Smooth muscle cell (in vitro differentiated cells): Measurements from ENCODE around the gene CUBN. TPM values are rescaled to one million over a fixed set of nuclear protein-coding genes. Genes with fewer than 3 reads are reported as not detected.
A peak's percentile ranks its signal among the peaks of the same experiment; 100 is the strongest.

Source experiments
- DNase-seq: peaks from one replicate; lab custom pipeline; 2025; ENCODE audit not compliant: unreplicated experiment; lab: John Stamatoyannopoulos, UW
- H2AFZ ChIP-seq: fragments of 200-600 bp; sonication (generic); 2 replicates; pipeline ENCODE4 v1.6.0; 2016; ENCODE audit warnings: antibody characterized with exemption, low read depth, mild to moderate bottlenecking
- H3F3A ChIP-seq: fragments of 200-600 bp; sonication (generic); 2 replicates; pipeline ENCODE4 v1.6.0; 2017; ENCODE audit warnings: antibody characterized with exemption, low read depth
- H3K27ac ChIP-seq: fragments of 200-600 bp; sonication (generic); 2 replicates; pipeline ENCODE4 v1.5.1; 2016; ENCODE audit warnings: low read depth, mild to moderate bottlenecking
- H3K27me3 ChIP-seq: fragments of 200-600 bp; sonication (generic); 2 replicates; pipeline ENCODE4 v1.6.1; 2016; ENCODE audit warnings: low read depth, mild to moderate bottlenecking
- H3K36me3 ChIP-seq: fragments of 200-600 bp; sonication (generic); 2 replicates; pipeline ENCODE4 v1.5.1; 2016; ENCODE audit warnings: low read depth
- H3K4me1 ChIP-seq: fragments of 200-600 bp; sonication (generic); 2 replicates; pipeline ENCODE4 v1.5.1; 2016; ENCODE audit warnings: low read depth
- H3K4me2 ChIP-seq: fragments of 200-600 bp; sonication (generic); 2 replicates; pipeline ENCODE4 v1.6.0; 2016; ENCODE audit warnings: mild to moderate bottlenecking
- H3K4me3 ChIP-seq: fragments of 200-600 bp; sonication (generic); 2 replicates; pipeline ENCODE4 v1.5.1; 2016; ENCODE audit warnings: mild to moderate bottlenecking
- H3K79me2 ChIP-seq: fragments of 200-600 bp; sonication (generic); 2 replicates; pipeline ENCODE4 v1.6.0; 2016; ENCODE audit warnings: low read depth, mild to moderate bottlenecking
- H3K9ac ChIP-seq: fragments of 200-600 bp; sonication (generic); 2 replicates; pipeline ENCODE4 v1.6.0; 2016; ENCODE audit warnings: low read depth
- H3K9me3 ChIP-seq: fragments of 200-600 bp; sonication (generic); replicated peaks from 2 replicates; pipeline ENCODE4 v1.5.1; 2016; ENCODE audit warnings: low read depth
- H4K20me1 ChIP-seq: fragments of 200-600 bp; sonication (generic); 2 replicates; pipeline ENCODE4 v1.6.0; 2016; ENCODE audit warnings: low read depth
- WGBS: methylation state at CpG from one replicate; pipeline ENCODE4 v1.1.7; 2016; ENCODE audit warnings: low lambda C conversion rate; 5-methylcytosine and 5-hydroxymethylcytosine counted together
- polyA plus RNA-seq: library from polyadenylated mRNA; unstranded; fragments of >200 nt; fragmentation: Nextera tagmentation; extraction: Ambion mirVana; gene quantifications from 2 replicates; pipeline ENCODE4 v1.2.1, GENCODE V29; 2016
- total RNA-seq: library from RNA; depleted of rRNA; stranded (reverse); fragments of >200 nt; gene quantifications from 2 replicates; pipeline ENCODE4 v1.2.3, GENCODE V29; 2014
- TF ChIP-seq, protein P1 (sequence below): fragments of 200-600 bp; sonication (generic); IDR thresholded peaks from 2 replicates; pipeline ENCODE4 v1.5.1; 2017; ENCODE audit warnings: borderline replicate concordance, mild to moderate bottlenecking, antibody characterized with exemption; ENCODE audit not compliant: insufficient read depth, poor library complexity, severe bottlenecking

The CUBN gene
- total and polyA plus RNA-seq, 2 experiments from 2014 or later, result 0.62 to 4.7 TPM

DNA sequence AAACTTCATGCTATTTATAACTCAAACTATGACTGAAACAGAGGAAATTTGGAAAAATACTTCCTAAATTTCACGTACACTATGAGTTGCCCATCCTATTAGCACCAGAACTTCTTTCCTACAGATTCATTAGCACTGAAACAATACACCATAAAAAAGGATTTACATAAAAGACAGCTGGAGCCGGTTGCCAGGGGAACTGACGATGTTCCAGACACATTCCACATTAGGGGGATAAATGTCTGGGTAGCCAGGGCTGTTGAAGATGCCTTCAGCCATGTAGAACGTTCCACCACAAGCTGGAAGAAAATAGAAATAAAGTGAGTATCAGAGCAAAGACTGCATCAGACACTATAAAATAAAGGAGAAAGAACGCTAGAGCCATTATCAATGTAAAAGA, 182.5 kb downstream of the CUBN start:
- no peaks in the 10 kb centered on the region for H3K9me3 ChIP-seq
- WGBS, result 57% methylated on average over 5 of the region's 5 CpGs
- H4K20me1 ChIP-seq, result no peaks in the 10 kb centered on the region
- H2AFZ ChIP-seq, result peak overlapping the region; percentile 76
- TF ChIP-seq, protein P1, sequence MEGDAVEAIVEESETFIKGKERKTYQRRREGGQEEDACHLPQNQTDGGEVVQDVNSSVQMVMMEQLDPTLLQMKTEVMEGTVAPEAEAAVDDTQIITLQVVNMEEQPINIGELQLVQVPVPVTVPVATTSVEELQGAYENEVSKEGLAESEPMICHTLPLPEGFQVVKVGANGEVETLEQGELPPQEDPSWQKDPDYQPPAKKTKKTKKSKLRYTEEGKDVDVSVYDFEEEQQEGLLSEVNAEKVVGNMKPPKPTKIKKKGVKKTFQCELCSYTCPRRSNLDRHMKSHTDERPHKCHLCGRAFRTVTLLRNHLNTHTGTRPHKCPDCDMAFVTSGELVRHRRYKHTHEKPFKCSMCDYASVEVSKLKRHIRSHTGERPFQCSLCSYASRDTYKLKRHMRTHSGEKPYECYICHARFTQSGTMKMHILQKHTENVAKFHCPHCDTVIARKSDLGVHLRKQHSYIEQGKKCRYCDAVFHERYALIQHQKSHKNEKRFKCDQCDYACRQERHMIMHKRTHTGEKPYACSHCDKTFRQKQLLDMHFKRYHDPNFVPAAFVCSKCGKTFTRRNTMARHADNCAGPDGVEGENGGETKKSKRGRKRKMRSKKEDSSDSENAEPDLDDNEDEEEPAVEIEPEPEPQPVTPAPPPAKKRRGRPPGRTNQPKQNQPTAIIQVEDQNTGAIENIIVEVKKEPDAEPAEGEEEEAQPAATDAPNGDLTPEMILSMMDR, result no peak
- no peaks in the 10 kb centered on the region for H3K36me3 ChIP-seq
- H3K4me1 ChIP-seq, result peaks cover 21% of the 10 kb centered on the region
- no peak overlapping the region for H3K4me3 ChIP-seq
- peak overlapping the region; percentile 13 for H3K27ac ChIP-seq
- peaks cover 3% of the 10 kb centered on the region for H3F3A ChIP-seq
- no peak overlapping the region for H3K9ac ChIP-seq
- H3K4me2 ChIP-seq, result no peak overlapping the region
- no peak for DNase-seq
- no peaks in the 10 kb centered on the region for H3K27me3 ChIP-seq
- no peaks in the 10 kb centered on the region for H3K79me2 ChIP-seq

DNA sequence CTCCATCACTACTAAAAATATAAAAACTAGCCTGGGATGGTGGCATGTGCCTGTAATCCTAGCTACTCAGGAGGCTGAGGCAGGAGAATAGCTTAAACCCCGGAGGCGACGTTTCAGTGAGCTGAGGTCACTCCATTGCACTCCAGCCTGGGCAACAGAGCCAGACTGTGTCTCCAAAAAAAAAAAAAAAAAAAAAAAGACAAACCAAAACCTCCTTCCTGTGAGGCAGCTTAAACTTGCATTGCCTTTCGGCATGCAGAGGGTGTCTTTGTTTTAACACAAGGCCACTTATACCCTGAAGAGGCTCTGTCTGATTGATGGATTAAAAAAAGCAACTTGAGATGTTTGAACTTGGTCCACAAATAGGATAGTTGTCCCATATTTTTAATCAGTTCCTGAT, 184.0 kb downstream of the CUBN start:
- peaks cover 3% of the 10 kb centered on the region for H3F3A ChIP-seq
- H3K27ac ChIP-seq, result peak overlapping the region; percentile 66
- no peaks in the 10 kb centered on the region for H3K79me2 ChIP-seq
- no peak overlapping the region for H3K4me3 ChIP-seq
- no peak overlapping the region for H2AFZ ChIP-seq
- DNase-seq, result no peak
- 37% methylated on average over 4 of the region's 4 CpGs for WGBS
- peaks cover 9% of the 10 kb centered on the region for H3K4me1 ChIP-seq
- no peak overlapping the region for H3K9ac ChIP-seq
- TF ChIP-seq, protein P1, result no peak
- no peaks in the 10 kb centered on the region for H3K27me3 ChIP-seq
- no peaks in the 10 kb centered on the region for H3K9me3 ChIP-seq
- H3K4me2 ChIP-seq, result no peak overlapping the region
- no peaks in the 10 kb centered on the region for H3K36me3 ChIP-seq
- H4K20me1 ChIP-seq, result no peaks in the 10 kb centered on the region

DNA sequence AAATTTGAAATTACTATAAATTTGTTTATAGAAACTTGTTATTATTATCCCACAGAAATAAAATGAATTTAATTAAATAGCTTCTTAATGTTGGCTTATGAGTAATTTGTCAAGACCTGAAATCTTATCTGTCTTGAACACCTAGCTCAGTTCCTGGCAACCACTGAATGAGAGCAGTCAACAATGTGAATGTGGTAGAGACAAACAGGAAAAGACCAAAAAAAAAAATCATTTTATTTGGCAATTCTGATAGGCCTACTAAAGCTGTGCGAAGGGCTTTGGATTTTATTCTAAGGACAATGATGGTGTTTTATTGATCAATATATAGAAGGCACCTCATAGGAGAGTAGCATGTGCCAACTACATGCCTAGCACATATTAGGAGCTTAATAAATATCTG, 184.6 kb downstream of the CUBN start:
- H3K9ac ChIP-seq, result no peak overlapping the region
- no peak overlapping the region for H3K4me2 ChIP-seq
- DNase-seq, result no peak
- no peaks in the 10 kb centered on the region for H3K9me3 ChIP-seq
- no peaks in the 10 kb centered on the region for H3K36me3 ChIP-seq
- H3K27ac ChIP-seq, result peak overlapping the region; percentile 66
- H3F3A ChIP-seq, result peaks cover 3% of the 10 kb centered on the region
- H3K4me3 ChIP-seq, result no peak overlapping the region
- TF ChIP-seq, protein P1, result no peak
- H4K20me1 ChIP-seq, result no peaks in the 10 kb centered on the region
- peaks cover 4% of the 10 kb centered on the region for H3K4me1 ChIP-seq
- no peaks in the 10 kb centered on the region for H3K79me2 ChIP-seq
- peak overlapping the region; percentile 26 for H2AFZ ChIP-seq
- no peaks in the 10 kb centered on the region for H3K27me3 ChIP-seq
- 100% methylated on average over 1 of the region's 1 CpG for WGBS

DNA sequence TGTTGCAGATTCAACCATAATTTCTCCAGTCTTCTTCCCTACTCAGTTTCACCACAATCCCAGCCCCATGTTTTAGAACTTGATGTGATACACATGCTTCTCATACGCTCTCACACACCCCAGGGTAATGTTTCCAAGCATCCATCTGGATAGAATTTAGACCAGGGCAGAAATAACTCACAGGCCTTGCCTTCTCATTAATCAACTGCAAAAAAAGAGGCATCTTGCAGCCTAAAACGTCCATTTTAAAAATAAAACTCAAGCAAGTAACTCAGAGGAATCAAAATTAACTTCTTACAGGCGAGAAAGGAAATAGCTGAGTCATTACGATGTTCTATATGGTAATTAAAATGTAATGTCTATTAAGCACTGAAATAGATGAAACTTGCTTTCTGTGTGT, 185.2 kb downstream of the CUBN start:
- no peak for DNase-seq
- no peaks in the 10 kb centered on the region for H3K9me3 ChIP-seq
- 67% methylated on average over 4 of the region's 4 CpGs for WGBS
- H4K20me1 ChIP-seq, result no peaks in the 10 kb centered on the region
- no peaks in the 10 kb centered on the region for H3K36me3 ChIP-seq
- no peak overlapping the region for H3K4me3 ChIP-seq
- H3K4me1 ChIP-seq, result peaks cover 4% of the 10 kb centered on the region
- H3K9ac ChIP-seq, result peak overlapping the region; percentile 8
- TF ChIP-seq, protein P1, result no peak
- peak overlapping the region; percentile 71 for H2AFZ ChIP-seq
- no peaks in the 10 kb centered on the region for H3K79me2 ChIP-seq
- peak overlapping the region; percentile 66 for H3K27ac ChIP-seq
- peaks cover 3% of the 10 kb centered on the region for H3F3A ChIP-seq
- H3K27me3 ChIP-seq, result no peaks in the 10 kb centered on the region
- H3K4me2 ChIP-seq, result peak overlapping the region; percentile 12
